Measurements from ENCODE around the gene PLEKHM3.

- TF ChIP-seq EZH2phosphoT487 (conservative IDR thresholded peaks at IDR 0.05; ENCODE audit: low read length) (no peak), CTCF (IDR thresholded peaks at IDR 0.05; ENCODE audit: insufficient read depth, low read length, poor library complexity, severe bottlenecking) (no peak)
Observed at GRCh38 chr2:207902821-207903220, 122.5 kb downstream of the PLEKHM3 start.
